ENCODE measurements around the gene CHD5. TPM values are rescaled to one million over a fixed set of nuclear protein-coding genes. Genes with fewer than 3 reads are reported as not detected.

The CHD5 gene
- total and polyA plus RNA-seq, 2 of the 13 experiments (the other 11 are each of a cell fraction or from before 2014, with no cell fraction given) = 0.02 to 0.21 TPM

- ATAC-seq (no peak), FAIRE-seq (no peak), DNase-seq (ENCODE audit: low spot score) (no peak)
- no peaks in the 10 kb centered on the region for H3K9me3 ChIP-seq (ENCODE audit: low read length)
- H3K36me3 ChIP-seq (replicated peaks in 1 of 2; ENCODE audit: control insufficient read depth in 1 of 2, insufficient read depth in 2 of 2, low read length in 2 of 2) = no peaks in the 10 kb centered on the region
- ChIA-PET CTCF (ENCODE audit: low intra/inter-chr PET ratio, low total read pairs) (no interaction called here), POLR2A (no interaction called here)
- no peak overlapping the region for H3K9ac ChIP-seq (ENCODE audit: insufficient read depth, low read depth, low read length)
- no peak for TF ChIP-seq TSC22D2 (CRISPR knock-in tag; IDR thresholded peaks at IDR 0.05; ENCODE audit: borderline replicate concordance)
- no peak for TF ChIP-seq ZNF746 (CRISPR knock-in tag; IDR thresholded peaks at IDR 0.05)
- no peak for TF ChIP-seq KLF16 (CRISPR knock-in tag; IDR thresholded peaks at IDR 0.05)
- no peak for TF ChIP-seq ZNF546 (CRISPR knock-in tag; conservative IDR thresholded peaks at IDR 0.05)
- no peak for TF ChIP-seq ZNF263 (CRISPR knock-in tag; IDR thresholded peaks at IDR 0.05)
- TF ChIP-seq, protein P1, sequence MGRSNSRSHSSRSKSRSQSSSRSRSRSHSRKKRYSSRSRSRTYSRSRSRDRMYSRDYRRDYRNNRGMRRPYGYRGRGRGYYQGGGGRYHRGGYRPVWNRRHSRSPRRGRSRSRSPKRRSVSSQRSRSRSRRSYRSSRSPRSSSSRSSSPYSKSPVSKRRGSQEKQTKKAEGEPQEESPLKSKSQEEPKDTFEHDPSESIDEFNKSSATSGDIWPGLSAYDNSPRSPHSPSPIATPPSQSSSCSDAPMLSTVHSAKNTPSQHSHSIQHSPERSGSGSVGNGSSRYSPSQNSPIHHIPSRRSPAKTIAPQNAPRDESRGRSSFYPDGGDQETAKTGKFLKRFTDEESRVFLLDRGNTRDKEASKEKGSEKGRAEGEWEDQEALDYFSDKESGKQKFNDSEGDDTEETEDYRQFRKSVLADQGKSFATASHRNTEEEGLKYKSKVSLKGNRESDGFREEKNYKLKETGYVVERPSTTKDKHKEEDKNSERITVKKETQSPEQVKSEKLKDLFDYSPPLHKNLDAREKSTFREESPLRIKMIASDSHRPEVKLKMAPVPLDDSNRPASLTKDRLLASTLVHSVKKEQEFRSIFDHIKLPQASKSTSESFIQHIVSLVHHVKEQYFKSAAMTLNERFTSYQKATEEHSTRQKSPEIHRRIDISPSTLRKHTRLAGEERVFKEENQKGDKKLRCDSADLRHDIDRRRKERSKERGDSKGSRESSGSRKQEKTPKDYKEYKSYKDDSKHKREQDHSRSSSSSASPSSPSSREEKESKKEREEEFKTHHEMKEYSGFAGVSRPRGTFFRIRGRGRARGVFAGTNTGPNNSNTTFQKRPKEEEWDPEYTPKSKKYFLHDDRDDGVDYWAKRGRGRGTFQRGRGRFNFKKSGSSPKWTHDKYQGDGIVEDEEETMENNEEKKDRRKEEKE (IDR thresholded peaks at IDR 0.05) = no peak
- no peak for TF ChIP-seq ZNF841 (CRISPR knock-in tag; IDR thresholded peaks at IDR 0.05; ENCODE audit: borderline replicate concordance)
- no peak for TF ChIP-seq PTBP1 (IDR thresholded peaks at IDR 0.05; ENCODE audit: low read depth, low read length, poor library complexity, severe bottlenecking)
- TF ChIP-seq ATM (IDR thresholded peaks at IDR 0.05; ENCODE audit: borderline replicate concordance) = no peak
- no peak for TF ChIP-seq MEIS1 (CRISPR knock-in tag; IDR thresholded peaks at IDR 0.05; ENCODE audit: borderline replicate concordance)
- TF ChIP-seq ZNF788 (CRISPR knock-in tag; IDR thresholded peaks at IDR 0.05; ENCODE audit: borderline replicate concordance) = no peak
- TF ChIP-seq MEIS2 (CRISPR knock-in tag; IDR thresholded peaks at IDR 0.05) = no peak
- TF ChIP-seq, protein P2, sequence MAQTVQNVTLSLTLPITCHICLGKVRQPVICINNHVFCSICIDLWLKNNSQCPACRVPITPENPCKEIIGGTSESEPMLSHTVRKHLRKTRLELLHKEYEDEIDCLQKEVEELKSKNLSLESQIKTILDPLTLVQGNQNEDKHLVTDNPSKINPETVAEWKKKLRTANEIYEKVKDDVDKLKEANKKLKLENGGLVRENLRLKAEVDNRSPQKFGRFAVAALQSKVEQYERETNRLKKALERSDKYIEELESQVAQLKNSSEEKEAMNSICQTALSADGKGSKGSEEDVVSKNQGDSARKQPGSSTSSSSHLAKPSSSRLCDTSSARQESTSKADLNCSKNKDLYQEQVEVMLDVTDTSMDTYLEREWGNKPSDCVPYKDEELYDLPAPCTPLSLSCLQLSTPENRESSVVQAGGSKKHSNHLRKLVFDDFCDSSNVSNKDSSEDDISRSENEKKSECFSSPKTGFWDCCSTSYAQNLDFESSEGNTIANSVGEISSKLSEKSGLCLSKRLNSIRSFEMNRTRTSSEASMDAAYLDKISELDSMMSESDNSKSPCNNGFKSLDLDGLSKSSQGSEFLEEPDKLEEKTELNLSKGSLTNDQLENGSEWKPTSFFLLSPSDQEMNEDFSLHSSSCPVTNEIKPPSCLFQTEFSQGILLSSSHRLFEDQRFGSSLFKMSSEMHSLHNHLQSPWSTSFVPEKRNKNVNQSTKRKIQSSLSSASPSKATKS (CRISPR knock-in tag; IDR thresholded peaks at IDR 0.05) = no peak
- no peak for TF ChIP-seq ZNF713 (CRISPR knock-in tag; IDR thresholded peaks at IDR 0.05)
- no peak for TF ChIP-seq ZNF451 (CRISPR knock-in tag; IDR thresholded peaks at IDR 0.05)
- in situ Hi-C loops (cut with HindIII; ENCODE audit: extremely low pct_ligation_motif_present, low pct_unique_long_range_greater_than_20kb) (no loop called here), intact Hi-C loops (cut with micrococcal nuclease; ENCODE audit: unreplicated experiment) (no loop called here)
- no peaks in the 10 kb centered on the region for H4K20me1 ChIP-seq (ENCODE audit: insufficient read depth, low read length)
- H3K27me3 ChIP-seq (ENCODE audit: control insufficient read depth in 1 of 2, insufficient read depth in 2 of 2, low read length in 2 of 2) = 0 out of 5 replicates have a peak, but pooled peaks cover 0 to 3% of the 10 kb centered on the region in 2 experiments
- no TSS peak for BruUV-seq (replicated peaks)
- no peak overlapping the region for H3K4me3 ChIP-seq (replicated peaks in 1 of 3; ENCODE audit: insufficient read depth in 1 of 3, low read depth in 2 of 3, low read length in 3 of 3)
- H3K27ac ChIP-seq (ENCODE audit: extremely low read length, insufficient read depth, low read length) = no peak overlapping the region
- 61% methylated on average over 6 of the region's 19 CpGs for WGBS (ENCODE audit: low lambda C conversion rate)
- H3K4me1 ChIP-seq (ENCODE audit: insufficient read depth, low read length) = no peaks in the 10 kb centered on the region
- H2AFZ ChIP-seq (ENCODE audit: low read length) = no peak overlapping the region
- H3K79me2 ChIP-seq (ENCODE audit: insufficient read depth, low read length) = no peaks in the 10 kb centered on the region
- H3K4me2 ChIP-seq (ENCODE audit: low read depth, low read length) = no peak overlapping the region
Measured at GRCh38 chr1:6088956-6089355, 91.2 kb downstream of the CHD5 start.

Data from HepG2 (cell line).